ENCODE measurements around the gene KLF13.

Gene KLF13

DNA sequence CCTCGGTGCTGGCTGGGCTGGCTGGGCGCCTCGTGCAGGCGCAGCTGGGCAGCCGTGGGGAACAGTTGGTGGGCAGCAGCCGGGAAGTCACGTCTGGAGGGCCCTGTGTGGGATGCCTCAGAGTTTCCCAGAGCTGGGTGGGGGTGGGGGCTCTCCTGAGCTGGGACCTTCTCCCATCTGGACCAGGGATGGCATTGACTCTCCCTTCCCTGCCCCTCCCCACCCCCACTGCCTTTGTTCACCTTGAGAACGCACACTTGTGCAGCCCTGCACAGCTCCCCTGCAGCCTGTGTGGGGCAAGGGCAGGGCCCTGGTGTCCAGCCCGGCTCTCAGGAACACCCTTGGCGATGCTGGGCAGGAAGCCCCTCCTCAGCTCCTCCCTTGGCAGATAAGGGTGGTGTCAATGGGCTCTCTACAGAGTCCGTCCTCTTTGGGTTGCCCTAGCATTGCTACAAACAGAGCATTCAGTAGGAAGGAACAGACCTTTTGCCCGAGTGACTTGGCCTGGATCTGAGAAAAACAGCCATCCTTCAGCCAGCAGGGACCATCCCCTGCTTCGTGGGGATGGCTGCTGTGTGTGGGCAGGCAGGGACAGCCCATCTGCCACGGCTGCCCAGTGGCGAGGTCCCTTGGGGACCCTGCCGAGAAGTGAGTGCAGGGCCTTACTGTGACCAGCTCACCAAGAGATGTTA, 25.5 kb upstream of the KLF13 start:
- DNase-seq: no peak

DNA sequence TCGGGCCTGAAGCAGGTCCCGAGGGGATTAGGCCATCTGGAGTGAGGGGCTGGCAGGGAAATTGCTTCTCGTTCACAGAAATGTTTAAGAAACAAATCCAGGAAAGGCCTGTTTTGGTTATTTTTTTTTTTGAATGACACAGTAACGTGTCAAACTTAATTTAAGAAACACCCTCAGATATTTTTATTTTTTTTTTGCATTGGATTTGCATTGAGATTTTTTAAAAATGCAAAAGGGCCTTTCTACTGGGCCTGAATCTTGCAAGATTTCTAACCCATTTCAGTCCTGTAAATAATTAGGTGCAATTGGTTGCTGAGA, 25.0 kb upstream of the KLF13 start:
- no peak for DNase-seq

DNA sequence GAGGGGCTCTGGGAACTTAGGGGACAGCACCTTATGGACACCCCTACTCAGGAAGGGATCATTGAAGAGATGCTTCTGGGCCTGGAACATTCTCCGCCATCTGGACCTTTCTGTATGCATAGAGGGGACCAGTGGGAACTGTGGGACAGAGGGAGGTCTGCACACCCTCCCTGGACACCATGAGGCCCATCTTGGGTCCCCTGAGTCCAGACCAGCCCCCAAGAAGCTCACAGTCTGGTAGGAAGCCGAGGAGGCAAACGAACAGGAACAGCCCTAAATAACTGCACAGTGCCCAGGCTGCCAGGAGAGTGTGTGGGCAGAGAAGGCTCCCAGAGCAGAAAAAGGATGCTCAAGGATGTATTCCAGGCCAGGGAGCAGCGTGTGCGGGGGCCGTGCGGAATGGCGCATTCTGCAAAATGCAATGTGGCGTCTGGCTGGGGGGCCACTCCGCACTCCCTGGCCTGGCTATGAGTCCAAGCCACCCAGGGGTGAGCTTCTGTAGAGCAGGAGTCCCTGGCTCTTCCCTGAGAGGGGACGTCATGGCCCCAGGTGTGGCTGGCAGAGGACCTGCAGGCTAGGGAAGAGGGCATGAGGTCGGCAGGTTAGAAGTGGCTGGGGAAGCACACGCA, 24.5 kb upstream of the KLF13 start:
- DNase-seq: no peak

DNA sequence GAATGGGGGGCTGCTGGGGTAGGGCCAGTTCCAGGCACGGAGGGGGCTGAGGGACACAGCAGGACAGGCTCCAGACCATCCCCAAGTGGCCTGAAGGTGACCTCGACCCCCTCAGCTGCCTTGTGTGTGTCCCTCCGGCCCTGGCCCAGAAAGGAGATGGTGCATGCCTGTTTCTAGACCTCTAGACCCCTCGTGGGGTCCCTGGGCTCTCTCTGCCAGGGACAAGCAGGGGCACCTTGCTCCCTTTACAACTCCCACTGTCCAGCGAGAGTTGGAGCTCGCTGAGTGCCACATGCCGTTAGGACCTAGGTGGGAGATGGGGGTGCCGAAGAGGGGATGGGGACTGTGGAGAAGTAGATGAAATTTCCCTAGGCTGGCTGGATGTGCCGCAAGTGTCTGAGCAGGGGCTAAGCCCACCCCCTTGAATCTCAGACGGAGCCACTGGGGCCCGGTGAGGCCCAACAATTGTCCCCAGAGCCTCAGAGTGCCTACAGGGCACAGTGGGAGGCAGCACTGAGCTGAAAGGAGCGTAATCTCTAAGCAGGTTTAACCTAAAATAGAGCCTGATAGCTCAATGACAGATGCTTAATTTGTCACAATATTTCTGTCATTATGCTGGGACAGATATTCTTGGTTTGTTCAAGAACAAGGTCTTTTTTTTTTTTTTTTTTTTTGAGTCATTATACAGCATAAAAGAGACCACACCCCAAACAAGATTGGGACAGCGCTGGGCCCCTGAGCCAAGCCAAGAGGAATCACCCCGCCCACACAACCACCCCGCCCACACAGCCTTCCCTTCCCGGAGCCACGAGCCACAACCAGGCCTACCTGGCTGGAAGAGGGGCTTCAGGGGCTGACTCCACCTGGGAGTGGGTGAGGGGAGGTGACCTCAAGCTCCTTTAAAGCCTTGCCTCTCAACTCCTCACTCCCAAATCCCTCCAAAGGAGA, 23.6 kb upstream of the KLF13 start:
- no peak for DNase-seq

DNA sequence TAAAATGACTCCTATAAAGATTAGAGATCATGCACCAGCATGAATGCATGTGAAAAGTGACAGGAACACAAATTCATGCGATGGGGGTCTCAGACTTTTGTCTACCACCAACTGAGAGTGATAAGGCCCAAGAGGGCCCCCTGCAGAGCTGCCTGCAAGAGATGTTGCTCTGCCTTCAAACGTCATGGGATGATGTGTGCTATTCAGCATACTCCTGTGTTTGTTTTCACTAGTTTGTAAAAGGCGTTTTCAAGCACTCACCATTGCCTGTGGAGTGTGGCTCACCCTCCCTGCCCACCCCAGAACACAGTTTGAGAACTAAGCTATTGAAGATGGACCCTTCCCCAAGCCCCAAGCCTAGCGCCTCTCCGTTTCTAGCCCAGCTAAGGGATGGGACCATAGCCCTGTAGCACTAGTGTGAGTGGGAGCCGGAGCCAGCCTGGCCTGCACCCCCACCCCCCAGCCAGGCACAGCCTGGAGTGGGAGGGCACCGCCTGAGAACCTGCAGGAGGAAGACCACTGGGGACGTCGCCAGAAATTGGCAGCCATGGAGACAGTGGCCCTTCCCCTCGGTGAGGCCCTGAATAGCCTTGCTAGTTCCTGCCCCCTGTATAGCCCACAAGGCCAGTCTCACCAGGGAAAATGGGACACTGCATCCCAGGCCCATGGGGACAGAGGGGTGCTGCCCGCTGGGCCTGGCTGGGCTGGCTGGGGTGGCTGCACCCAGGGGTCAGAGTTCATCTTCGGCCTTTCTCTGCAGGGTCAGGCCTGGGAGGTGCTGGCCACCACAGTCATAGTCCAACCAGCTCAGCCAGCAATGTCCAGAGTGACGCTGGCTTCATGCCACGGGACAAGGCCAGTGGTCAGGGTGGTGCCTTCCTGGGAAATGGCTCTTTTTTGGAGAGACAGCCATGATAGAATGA, 22.6 kb upstream of the KLF13 start:
- DNase-seq: no peak

DNA sequence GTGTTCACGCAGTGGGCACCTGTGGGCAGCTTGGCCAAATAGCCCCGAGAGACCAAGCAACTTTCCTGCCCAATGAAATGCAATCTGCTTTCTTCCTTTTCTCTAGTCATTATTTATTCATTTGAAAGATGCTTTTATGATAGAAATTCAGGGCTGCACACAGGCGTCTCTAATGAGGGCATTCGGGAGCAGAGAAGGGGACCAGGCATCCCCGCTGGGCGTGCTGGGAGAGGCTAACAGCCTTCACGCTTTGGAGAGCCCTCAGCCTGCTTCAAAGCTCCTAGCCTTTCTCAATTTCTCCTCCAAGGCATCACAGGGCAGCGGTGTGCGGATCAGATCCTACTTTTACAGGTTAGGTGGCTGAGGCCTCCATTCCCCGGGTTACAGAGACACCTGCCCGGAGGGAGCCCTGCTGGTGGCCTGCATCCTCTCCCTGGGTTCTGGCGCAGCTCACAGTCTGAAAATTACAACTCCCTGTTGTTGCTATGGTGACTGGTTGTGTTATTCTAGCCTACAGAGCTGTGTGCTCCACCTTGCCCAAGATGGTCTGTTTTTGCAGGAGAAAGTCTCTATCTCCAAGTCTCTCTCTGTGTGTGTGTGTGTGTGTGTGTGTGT, 21.8 kb upstream of the KLF13 start:
- no peak for DNase-seq

DNA sequence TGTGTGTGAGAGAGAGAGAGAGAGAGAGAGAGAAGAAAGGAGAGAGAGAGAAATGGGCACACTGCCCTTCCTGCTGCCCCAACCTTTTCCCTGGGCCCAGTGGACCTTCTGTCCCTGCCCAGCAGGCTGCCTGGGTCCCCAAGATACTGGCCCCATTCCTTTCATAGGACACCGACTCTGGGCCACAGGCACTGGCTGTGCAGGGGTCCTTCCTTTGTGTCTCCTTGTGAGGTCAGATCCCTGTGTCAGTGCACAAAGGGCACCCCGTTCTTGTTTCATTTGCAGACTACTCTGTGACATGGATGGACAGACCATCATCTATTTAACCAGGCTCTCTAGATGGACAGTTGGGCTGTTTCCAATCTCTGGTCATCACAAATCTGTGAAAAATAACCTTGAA, 21.3 kb upstream of the KLF13 start:
- DNase-seq: no peak

DNA sequence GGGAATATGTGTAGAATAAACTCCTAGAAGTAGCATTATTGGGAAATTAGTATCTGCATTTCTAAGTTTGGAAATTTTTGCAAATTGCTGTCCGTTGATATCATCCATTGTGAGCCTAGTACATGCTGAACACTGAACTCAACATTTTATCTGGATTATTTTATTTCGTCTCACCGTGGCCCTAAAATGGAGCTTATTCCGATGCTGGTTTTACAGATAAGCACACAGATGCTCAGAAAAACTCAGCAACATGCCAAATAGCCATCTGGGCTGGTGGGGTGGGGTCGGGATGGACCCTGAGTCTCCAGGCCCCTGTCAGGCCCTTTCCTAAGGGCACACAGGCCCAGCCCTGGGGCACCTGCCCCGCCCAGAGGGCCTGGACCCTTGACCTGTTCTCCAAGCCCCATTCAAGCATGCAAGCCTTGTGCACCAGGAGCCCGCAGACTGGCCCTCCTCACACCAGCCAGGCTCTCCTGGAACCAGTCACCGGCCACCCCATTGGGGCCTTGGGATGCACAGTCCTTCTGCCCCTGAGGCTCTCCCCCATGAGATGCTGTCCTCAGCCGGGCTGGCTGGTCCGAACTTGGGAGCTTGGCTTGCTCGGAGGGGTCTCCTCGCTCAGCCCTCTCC, 20.7 kb upstream of the KLF13 start:
- DNase-seq: no peak

DNA sequence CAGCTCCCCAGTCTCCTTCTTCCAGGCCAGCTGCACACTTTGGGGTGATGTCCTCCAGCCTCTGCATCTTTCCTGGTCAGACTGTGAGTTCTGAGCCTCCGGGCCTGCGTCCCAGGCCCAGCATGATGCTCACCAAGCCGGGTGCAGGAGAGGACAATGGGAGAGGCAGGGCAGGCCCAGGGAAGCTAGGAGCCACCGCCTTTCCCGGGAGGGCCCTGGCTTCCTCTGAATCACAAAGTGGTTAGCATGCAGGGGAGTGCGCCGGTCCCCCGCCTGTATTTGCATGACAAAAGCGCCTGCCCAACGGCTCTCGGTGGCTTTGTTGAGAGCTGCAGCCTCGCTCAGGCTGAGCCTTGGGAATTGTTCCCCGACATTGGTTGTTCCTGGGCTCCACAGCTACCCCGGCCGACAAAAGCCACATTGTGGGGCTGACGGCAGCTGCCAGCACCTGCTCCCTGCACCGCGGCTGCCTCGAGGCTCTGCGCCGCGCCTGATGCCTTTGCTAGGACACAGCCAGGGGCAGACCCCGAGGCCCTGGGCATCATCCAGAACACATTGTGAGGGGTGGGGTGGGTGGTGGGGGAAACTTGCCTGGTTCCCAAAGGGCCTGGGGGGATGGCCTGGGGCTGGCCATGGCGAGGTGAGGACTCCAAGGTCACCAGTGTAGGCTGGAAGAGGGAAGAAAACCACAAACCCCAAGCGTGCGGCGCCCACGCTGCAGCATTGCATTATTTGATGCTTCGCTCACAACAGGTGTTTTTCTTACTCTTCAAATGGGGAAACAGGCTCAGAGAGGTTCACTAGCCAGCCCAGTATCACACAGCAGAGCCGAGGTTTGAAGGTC, 20.0 kb upstream of the KLF13 start:
- no peak for DNase-seq

DNA sequence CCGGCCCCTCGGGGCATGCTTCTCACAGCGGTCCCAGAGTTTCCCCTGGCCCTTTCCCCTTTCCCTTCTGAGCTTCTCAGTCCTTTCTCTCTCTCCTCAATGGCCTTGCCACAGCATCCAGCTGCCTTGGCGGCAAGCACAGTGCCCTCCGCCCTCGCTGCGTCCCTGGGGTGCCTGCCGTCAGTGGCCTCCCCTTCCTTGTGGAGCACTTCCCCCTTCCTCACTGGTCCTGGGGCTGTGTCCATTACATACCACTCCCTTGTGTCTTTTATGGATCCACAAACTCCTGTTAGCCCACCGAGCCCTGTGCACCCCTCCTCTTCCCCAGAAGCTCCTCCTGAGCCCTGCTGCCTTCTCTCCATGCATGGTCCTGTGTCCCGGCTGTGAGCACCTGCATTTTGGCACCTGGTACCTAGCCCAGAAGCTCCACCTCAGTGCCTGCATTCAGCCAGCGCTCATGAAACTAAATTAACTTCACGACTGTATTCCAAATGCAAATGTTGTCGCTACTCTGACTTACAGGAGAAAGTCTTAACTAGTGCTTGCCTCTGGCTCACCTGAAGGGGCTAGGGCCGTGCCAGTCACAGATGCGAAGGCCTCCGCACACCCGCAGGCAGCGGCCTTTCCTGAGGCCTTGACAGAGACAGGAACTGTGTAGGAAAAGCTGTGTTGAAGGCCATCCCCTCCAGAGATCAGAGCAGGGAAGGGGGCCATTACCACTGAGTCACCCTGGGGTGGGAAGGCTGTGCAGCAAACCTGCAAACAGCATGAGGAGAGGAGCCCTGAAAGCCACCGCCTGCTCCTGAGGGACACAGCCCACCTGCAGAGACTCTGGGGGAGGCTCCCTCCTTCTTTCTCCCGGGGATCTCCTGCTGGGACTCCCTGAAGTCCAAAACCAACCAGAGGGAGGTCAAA, 19.1 kb upstream of the KLF13 start:
- DNase-seq: no peak

DNA sequence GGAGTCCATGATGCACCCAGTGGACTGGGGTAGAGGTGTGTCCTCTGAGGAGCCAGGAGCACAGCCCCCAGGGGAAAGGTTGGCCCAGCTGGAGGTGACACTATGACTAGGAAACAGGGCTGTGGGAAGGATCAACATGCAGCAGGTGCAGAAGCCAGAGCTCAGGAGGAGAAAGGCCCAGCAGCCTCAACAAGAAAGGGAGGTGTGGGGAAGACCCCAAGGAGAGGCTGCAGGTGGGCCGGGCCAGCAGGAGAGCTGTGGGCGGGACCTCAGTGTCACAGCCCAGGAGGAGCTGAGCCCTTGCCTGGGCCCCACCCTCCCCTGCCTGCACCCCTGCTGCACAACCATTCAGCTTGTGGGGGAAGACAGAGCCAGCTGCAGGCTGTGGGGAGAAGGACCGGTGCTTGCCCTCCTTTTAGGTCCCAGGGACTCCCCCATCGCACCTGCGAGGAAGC, 18.4 kb upstream of the KLF13 start:
- no peak for DNase-seq

DNA sequence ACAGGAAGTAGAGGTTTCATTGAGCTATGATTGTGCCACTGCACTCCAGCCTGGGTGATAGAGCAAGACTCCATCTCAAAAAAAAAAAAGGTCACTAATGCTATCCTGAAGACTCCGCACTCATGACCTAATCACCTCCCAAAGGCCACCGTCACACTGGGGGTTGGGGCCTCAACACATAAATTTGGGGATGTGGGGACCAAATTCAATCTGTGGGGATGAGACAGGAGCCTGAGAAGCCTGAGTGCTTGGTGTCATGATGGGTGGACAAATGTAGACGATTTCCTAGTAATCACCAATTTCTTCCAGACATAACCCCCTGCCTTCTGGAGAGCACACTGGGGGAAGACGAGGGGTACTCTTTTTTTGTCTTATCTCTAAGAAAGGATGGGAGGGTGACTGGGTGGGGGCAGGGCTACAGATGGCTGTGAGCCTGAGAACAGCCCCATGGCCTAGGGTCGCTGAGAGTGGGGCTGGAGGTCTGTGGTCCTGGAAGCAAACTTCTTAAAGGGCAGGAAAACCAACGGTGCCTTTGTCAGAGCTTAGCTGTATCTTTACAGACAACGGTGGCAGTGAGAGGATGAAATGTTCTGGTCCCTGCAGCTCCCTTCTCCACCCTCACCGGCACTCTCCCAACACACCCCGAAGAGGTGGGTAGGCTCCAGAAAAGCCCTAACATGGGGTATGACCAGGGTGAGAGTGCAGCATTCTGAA, 16.6 kb upstream of the KLF13 start:
- no peak for DNase-seq

DNA sequence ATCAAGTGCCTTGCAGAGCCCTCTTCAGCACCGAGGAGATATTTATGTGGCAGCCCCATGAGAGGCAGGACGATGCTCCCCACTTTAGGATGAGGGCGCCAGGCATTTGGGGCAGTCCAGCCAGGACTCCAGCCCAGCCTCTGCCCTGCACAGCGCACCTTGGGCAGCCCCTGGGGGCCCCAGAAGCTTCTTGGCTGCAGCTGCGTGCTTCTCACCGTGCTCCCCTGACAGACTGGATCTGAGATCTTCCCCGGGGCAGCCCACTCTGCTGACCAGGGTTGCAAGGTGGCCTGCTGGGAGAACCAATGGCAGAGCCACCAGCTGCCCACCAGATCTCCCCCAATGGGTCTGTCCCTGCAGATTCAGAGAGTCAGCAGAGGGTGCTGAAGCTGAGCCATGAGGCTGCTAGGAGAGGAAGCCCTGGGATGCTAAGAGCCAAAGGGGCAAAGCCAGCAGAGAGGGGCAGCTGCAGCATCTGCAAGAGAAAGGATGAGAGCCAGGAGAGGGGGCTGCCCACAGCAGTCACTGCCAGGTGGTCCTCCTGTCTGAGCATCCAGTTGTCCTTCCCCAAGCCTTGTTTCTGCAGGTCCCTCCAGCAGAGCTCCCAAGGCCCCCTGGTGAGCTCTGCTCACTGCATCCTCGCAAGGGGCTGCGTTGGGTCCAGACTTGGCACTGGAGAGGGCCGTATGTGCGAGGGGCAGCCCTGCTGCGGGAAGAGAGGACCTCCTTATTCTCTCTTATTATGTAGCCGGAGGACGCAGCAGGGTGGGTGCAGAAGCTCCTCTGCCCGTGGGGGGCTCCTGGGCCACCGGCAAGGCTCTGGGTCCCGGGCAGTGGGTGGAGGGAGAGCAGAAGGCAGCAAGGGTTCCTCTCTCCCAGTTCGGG, 14.7 kb upstream of the KLF13 start:
- DNase-seq: no peak

DNA sequence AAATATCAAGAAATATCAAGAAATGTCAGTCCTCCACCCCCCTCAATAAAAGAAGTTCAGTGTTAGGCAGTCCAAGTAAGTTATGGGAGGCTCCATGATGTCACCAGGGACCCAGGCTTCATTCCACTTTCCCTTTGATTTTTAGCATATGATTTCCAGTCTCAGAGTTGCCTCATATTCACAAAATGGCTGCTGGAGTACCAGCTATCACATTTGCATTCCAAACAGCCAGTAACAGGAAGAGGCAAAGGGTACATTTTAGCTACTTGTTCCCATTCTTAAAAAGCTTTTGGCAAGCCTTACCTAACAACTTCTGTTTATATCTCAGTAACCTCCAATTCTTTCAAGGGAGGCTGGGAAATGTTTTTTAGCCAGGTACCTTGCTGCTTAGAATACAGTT, 13.4 kb upstream of the KLF13 start:
- DNase-seq: no peak

DNA sequence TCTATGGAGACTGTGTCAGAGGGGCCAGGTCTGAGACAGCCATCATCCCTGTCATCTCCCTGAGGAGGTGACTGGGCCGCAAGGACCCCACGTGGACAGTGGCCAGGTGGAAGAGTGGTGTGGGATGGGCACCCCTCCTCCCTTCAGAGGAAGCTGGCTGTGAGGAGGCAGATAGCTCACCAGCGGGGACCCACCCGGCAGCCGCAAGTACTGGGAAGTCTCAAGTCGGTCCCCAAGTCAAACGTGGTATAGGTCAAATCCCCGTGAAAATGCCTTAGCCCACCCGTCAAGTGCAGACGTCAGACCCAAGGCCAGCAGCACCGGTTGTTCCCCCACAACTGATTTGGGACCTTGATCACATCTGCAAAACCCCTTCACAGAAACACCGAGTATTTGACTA, 12.3 kb upstream of the KLF13 start:
- DNase-seq: no peak

DNA sequence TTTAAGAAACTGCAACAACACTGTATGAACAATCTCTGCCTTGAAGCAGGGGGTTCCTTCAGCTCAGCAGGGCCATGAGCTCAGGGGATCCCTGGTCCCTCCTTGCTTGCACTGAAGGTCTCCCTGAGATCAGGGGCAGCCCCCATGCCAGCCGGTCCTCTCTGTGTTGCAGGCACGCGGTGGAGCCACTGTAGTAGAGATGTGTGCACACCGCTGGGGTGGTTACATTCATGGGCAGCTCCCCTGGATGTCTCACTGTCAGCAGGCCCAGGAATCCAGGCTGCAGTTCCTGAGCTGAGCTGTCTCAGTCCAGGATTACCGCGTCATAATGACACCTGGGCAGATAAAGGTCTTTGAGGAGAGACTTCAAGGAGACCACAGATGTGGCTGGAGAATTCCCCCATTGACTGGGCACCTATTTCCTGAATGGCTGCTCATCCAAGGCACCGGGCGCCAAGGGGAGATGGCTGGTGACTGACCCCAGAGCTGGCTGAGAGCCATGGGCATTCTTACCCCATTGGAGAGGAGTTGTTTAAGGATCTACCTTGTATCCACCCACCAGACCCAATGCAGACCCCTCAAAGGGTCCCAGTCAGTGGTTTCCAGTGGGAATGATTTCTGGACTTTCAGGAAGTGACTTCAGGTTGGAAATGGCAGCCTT, 10.4 kb upstream of the KLF13 start:
- DNase-seq: no peak

DNA sequence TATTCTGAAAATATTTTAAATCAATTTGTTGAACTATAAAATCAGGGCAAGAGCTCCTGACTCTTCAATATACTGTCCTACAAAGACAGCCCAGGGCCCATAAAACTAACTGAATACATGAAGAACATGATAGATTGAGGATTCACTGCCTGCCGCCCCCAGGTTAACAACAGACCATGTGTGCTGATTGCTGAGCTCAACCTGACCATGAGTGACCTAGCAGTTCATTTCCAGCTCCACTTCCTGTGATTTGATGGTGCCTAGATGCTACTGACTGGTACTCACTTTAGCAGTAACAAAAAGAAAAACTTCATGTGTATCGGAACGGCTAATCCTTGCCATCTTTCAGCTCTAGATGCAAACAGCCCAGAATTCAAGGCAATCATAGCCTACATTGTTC, 9.6 kb upstream of the KLF13 start:
- no peak for DNase-seq

Data from NCI-H446 treated with DMSO at 0.1 percent for 48 hours (cell line).